Muscle of leg (tissue), 11 donors: ENCODE data around the gene TMPRSS11D. TPM values are rescaled to one million over a fixed set of nuclear protein-coding genes. Genes with fewer than 3 reads are reported as not detected.

Experiments
- DNase-seq: peaks from one replicate; pipeline ENCODE4 v3.0.0; 2013
- H3K27ac ChIP-seq: one replicate; pipeline ENCODE4 v1.5.1; 2013; ENCODE audit warnings: mild to moderate bottlenecking, low read length, control low read depth
- H3K27me3 ChIP-seq: one replicate; pipeline ENCODE4 v1.6.1; 2013; ENCODE audit warnings: low read length; ENCODE audit not compliant: control insufficient read depth, insufficient read depth
- H3K36me3 ChIP-seq: one replicate; pipeline ENCODE4 v1.6.1; 2013; ENCODE audit warnings: low read length; ENCODE audit not compliant: control insufficient read depth, insufficient read depth
- H3K4me1 ChIP-seq: one replicate; pipeline ENCODE4 v1.6.1; 2013; ENCODE audit warnings: low read length; ENCODE audit not compliant: control insufficient read depth, insufficient read depth
- H3K4me3 ChIP-seq: one replicate; pipeline ENCODE4 v1.5.1; 2013; ENCODE audit warnings: low read length, control low read depth
- H3K9me3 ChIP-seq: replicated peaks from 2 replicates; pipeline ENCODE4 v1.6.1; 2013; ENCODE audit warnings: low read depth, low read length; ENCODE audit not compliant: control insufficient read depth
- WGBS: methylation state at CpG from one replicate; pipeline ENCODE4 v1.1.5; 2013; ENCODE audit warnings: missing lambda C conversion rate; ENCODE audit not compliant: insufficient coverage; 5-methylcytosine and 5-hydroxymethylcytosine counted together
- polyA plus RNA-seq, 8 donors: library from polyadenylated mRNA; unstranded; fragments of 120-200 nt; gene quantifications; one replicate each; pipeline versions ENCODE4 v1.2.1 to v1.2.3, GENCODE V29; 2013; ENCODE audit warnings: inconsistent platforms in 1 of 8, low replicate concordance in 1 of 8; ENCODE audit not compliant: insufficient read length in 8 of 8, insufficient read depth in 1 of 8
- total RNA-seq: library from RNA; stranded (reverse); fragments of 120-200 nt; gene quantifications from one replicate; pipeline ENCODE4 v1.2.4, GENCODE V29; 2013

The TMPRSS11D gene
- total and polyA plus RNA-seq, 9 donors, result 0.08 to 0.41 (median 0.22) TPM; not detected in 5

- no peaks in the 10 kb centered on the region for H3K36me3 ChIP-seq
- H3K9me3 ChIP-seq, result no peaks in the 10 kb centered on the region
- peaks cover 2% of the 10 kb centered on the region for H3K4me1 ChIP-seq
- no peak overlapping the region for H3K27ac ChIP-seq
- no peak for DNase-seq
- no CpG with 5 or more reads among the region's 2 CpGs for WGBS
- no peak overlapping the region for H3K4me3 ChIP-seq
- H3K27me3 ChIP-seq, result no peaks in the 10 kb centered on the region
Observed at GRCh38 chr4:67779631-67780030, 104.2 kb downstream of the TMPRSS11D start.

GRCh38 chr4:67776746-67777145, 107.1 kb downstream of the TMPRSS11D start:
- Histone ChIP-seq H3K36me3 (no peaks in the 10 kb centered on the region), H3K4me1 (peaks cover 2% of the 10 kb centered on the region), H3K9me3 (no peaks in the 10 kb centered on the region), H3K27ac (no peak overlapping the region), H3K4me3 (no peak overlapping the region), H3K27me3 (no peaks in the 10 kb centered on the region)
- peak; percentile 40 for DNase-seq
- WGBS, result no CpG with 5 or more reads among the region's 1 CpG

Other genes starting within 250 kb of the TMPRSS11D start
- 58.6 TPM for gene UBA6, start 182.8 kb downstream of the TMPRSS11D start, total RNA-seq
- gene UBA6, start 182.8 kb downstream of the TMPRSS11D start, polyA plus RNA-seq, result 10 to 100 TPM; 26.3 to 50.1 (median 36.0) TPM
- not detected for gene GNRHR, start 129.6 kb downstream of the TMPRSS11D start, total RNA-seq
- gene GNRHR, start 129.6 kb downstream of the TMPRSS11D start, polyA plus RNA-seq, result under 1 TPM in 7 of 8 donors, not detected in 1; 0.24 to 0.61 (median 0.28) TPM
- not detected for gene TMPRSS11A, start 79.5 kb upstream of the TMPRSS11D start, total RNA-seq
- under 1 TPM in 2 of 8 donors, not detected in 6; 0.09 to 0.26 TPM for gene TMPRSS11A, start 79.5 kb upstream of the TMPRSS11D start, polyA plus RNA-seq
- gene TMPRSS11F, start 245.9 kb upstream of the TMPRSS11D start, total RNA-seq, result not detected
- gene TMPRSS11F, start 245.9 kb upstream of the TMPRSS11D start, polyA plus RNA-seq, result under 1 TPM in 3 of 8 donors, not detected in 5; 0.10 to 0.31 (median 0.11) TPM